GM13976 (cell line): Measurements from ENCODE around the gene GPR161.

Experiments used
- DNase-seq: peaks from one replicate; pipeline ENCODE4 v3.0.0; 2012; ENCODE audit warnings: low spot score
- CTCF ChIP-seq: IDR thresholded peaks from 2 replicates; pipeline ENCODE4 v1.5.1; 2012; ENCODE audit warnings: borderline replicate concordance, mild to moderate bottlenecking; ENCODE audit not compliant: insufficient read depth; ENCODE audit errors: extremely low read depth, missing control alignments, control extremely low read depth
- in situ Hi-C: fragments of 300-500 bp; cut with MboI; formaldehyde crosslinking; loops from one replicate; pipeline ENCODE4 v1.12.0; 2022; ENCODE audit warnings: low sequenced_read_pairs, mixed read lengths, inconsistent platforms; ENCODE audit not compliant: unreplicated experiment

GPR161 gene

GRCh38 chr1:168095476-168095875 lies 41.3 kb downstream of the GPR161 start:
- DNase-seq = no peak
- in situ Hi-C loops = no loop called here

GRCh38 chr1:168093616-168094015 lies 43.1 kb downstream of the GPR161 start:
- no peak for TF ChIP-seq CTCF
- in situ Hi-C loops = no loop called here
- DNase-seq = no peak

More at GRCh38 chr1:168095476-168095875, 41.3 kb downstream of the GPR161 start:
- TF ChIP-seq CTCF = no peak

GRCh38 chr1:168092566-168093355 lies 44.0 kb downstream of the GPR161 start:
- peak; percentile 14 for TF ChIP-seq CTCF
- DNase-seq = no peak
- in situ Hi-C loops = no loop called here

- in situ Hi-C loops = no loop called here
- TF ChIP-seq CTCF = no peak
- no peak for DNase-seq
Observed at GRCh38 chr1:168091720-168092550, 44.8 kb downstream of the GPR161 start.

- in situ Hi-C loops = no loop called here
- DNase-seq = no peak
- no peak for TF ChIP-seq CTCF
Observed at GRCh38 chr1:168091063-168091462, 45.7 kb downstream of the GPR161 start.

- no peak for DNase-seq
- TF ChIP-seq CTCF = no peak
- in situ Hi-C loops = no loop called here
Observed at GRCh38 chr1:168090395-168090794, 46.3 kb downstream of the GPR161 start.
